ENCODE results near the gene MACF1. TPM values are rescaled to one million over a fixed set of nuclear protein-coding genes. Genes with fewer than 3 reads are reported as not detected.

MACF1 gene
- total and polyA plus RNA-seq, 7 donors: 38.9 to 162 (median 71.4) TPM

- Histone ChIP-seq H3K27ac (peak overlapping the region; percentile 34), H3K9me3 (no peaks in the 10 kb centered on the region), H3K27me3 (ENCODE audit: insufficient read depth in 3 of 3, low read length in 2 of 3) (no peaks in the 10 kb centered on the region), H3K4me1 (peaks cover 41% of the 10 kb centered on the region), H3K4me3 (no peak overlapping the region), H3K36me3 (ENCODE audit: insufficient read depth in 1 of 2, low read depth in 1 of 2) (no peaks in the 10 kb centered on the region)
- intact Hi-C loops (cut with DNase I): no loop called here
- WGBS, 3 donors: 12 to 39% (median 32%) methylated on average over 3 of the region's 3 CpGs
- DNase-seq (no peak), ATAC-seq (no peak)
- TF ChIP-seq CTCF (IDR thresholded peaks at IDR 0.05): no peak
Observed at GRCh38 chr1:39272027-39272797, 67.7 kb downstream of the MACF1 start.

GRCh38 chr1:39272798-39273469 lies 68.4 kb downstream of the MACF1 start:
- H3K4me1 ChIP-seq: peaks cover 41% of the 10 kb centered on the region
- no peak overlapping the region for H3K4me3 ChIP-seq

GRCh38 chr1:39275836-39276507 lies 71.5 kb downstream of the MACF1 start:
- Histone ChIP-seq H3K27ac (no peak overlapping the region), H3K27me3 (ENCODE audit: insufficient read depth in 3 of 3, low read length in 2 of 3) (no peaks in the 10 kb centered on the region), H3K4me1 (peaks cover 20% of the 10 kb centered on the region), H3K36me3 (ENCODE audit: insufficient read depth in 1 of 2, low read depth in 1 of 2) (no peaks in the 10 kb centered on the region), H3K4me3 (no peak overlapping the region), H3K9me3 (no peaks in the 10 kb centered on the region)
- no peak for DNase-seq
- intact Hi-C loops (cut with DNase I): no loop called here
- TF ChIP-seq CTCF (IDR thresholded peaks at IDR 0.05): no peak
- WGBS, 3 donors: 84 to 89% (median 84%) methylated on average over 6 of the region's 6 CpGs
- ATAC-seq: peak in 1 of 4 donors; percentile 14

More at GRCh38 chr1:39272798-39273469, 68.4 kb downstream of the MACF1 start:
- WGBS, 3 donors: 85 to 88% (median 87%) methylated on average over 13 of the region's 13 CpGs
- H3K9me3 ChIP-seq: no peaks in the 10 kb centered on the region
- H3K36me3 ChIP-seq (ENCODE audit: insufficient read depth in 1 of 2, low read depth in 1 of 2): no peaks in the 10 kb centered on the region
- no peak for TF ChIP-seq CTCF (IDR thresholded peaks at IDR 0.05)
- no peak for DNase-seq
- peak overlapping the region; percentile 34 for H3K27ac ChIP-seq
- H3K27me3 ChIP-seq (ENCODE audit: insufficient read depth in 3 of 3, low read length in 2 of 3): no peaks in the 10 kb centered on the region
- ATAC-seq: no peak
- intact Hi-C loops (cut with DNase I): no loop called here

GRCh38 chr1:39277879-39278278 lies 73.4 kb downstream of the MACF1 start:
- DNase-seq (no peak), ATAC-seq (no peak)
- peaks cover under 1 to 11% of the 10 kb centered on the region in 2 donors for H3K36me3 ChIP-seq (ENCODE audit: insufficient read depth in 1 of 2, low read depth in 1 of 2)
- H3K27ac ChIP-seq: no peak overlapping the region
- intact Hi-C loops (cut with DNase I): no loop called here
- peaks cover 6% of the 10 kb centered on the region for H3K4me1 ChIP-seq
- TF ChIP-seq CTCF (IDR thresholded peaks at IDR 0.05): no peak
- H3K27me3 ChIP-seq (ENCODE audit: insufficient read depth in 3 of 3, low read length in 2 of 3): no peaks in the 10 kb centered on the region
- H3K9me3 ChIP-seq: no peaks in the 10 kb centered on the region
- no peak overlapping the region for H3K4me3 ChIP-seq
